Cardiac fibroblast (primary cell): Measurements from ENCODE around the gene PPP1R14C.
"Not testable (repeated sequence)": the region's sequence is repeated elsewhere in the genome, so short reads cannot be mapped to it uniquely, and the experiment has no call there.

Experiments used
- DNase-seq, 2 donors: peaks; one replicate each; pipeline versions ENCODE4 v3.0.0 to v3.0.0-alpha.2; 2010; ENCODE audit warnings: low read depth in 2 of 2
- H3K4me3 ChIP-seq, 2 donors: replicated peaks in 1 of 2; 1 replicate in 1 of 2; 2 replicates in 1 of 2; pipeline ENCODE4 v1.5.1; 2011; ENCODE audit warnings: low read depth in 2 of 2, low read length in 2 of 2, mild to moderate bottlenecking in 2 of 2, moderate library complexity in 1 of 2
- TF ChIP-seq, protein P1 (sequence below): IDR thresholded peaks from one replicate; pipeline ENCODE4 v1.5.1; 2011; ENCODE audit warnings: low read depth, mild to moderate bottlenecking, low read length, inconsistent platforms

Gene PPP1R14C

DNA sequence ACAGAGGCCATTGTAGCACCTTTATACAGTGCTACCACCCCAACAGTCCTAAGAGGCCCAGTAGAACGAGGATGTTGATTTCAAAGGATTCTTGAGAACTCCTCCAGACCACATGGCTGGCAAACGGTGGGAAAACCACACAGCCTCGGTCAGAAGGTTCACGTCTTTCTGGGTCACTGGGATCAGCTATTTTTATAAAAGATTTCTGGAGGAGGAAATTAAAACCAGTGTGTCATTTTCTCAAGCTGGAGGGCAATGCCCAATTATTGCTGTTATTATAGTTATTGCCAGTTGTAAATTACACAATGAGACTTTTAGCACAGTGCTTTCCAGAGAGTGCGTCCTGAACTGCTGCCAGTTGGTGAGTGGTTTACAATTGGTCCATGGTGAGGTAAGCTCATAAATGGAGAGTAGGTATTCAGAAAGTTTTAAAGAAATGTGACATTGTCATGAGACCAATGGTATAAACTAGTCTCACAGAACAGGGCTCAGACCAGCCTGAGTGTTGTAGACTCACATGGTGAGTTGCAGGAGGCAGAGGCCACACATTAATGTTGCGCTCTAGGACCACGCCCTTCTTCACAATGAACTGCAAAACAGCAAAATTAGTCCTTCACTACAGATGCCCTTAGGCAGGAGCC, 8.4 kb upstream of the PPP1R14C start:
- no peak overlapping the region for H3K4me3 ChIP-seq
- TF ChIP-seq, protein P1, sequence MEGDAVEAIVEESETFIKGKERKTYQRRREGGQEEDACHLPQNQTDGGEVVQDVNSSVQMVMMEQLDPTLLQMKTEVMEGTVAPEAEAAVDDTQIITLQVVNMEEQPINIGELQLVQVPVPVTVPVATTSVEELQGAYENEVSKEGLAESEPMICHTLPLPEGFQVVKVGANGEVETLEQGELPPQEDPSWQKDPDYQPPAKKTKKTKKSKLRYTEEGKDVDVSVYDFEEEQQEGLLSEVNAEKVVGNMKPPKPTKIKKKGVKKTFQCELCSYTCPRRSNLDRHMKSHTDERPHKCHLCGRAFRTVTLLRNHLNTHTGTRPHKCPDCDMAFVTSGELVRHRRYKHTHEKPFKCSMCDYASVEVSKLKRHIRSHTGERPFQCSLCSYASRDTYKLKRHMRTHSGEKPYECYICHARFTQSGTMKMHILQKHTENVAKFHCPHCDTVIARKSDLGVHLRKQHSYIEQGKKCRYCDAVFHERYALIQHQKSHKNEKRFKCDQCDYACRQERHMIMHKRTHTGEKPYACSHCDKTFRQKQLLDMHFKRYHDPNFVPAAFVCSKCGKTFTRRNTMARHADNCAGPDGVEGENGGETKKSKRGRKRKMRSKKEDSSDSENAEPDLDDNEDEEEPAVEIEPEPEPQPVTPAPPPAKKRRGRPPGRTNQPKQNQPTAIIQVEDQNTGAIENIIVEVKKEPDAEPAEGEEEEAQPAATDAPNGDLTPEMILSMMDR: no peak
- no peak for DNase-seq

DNA sequence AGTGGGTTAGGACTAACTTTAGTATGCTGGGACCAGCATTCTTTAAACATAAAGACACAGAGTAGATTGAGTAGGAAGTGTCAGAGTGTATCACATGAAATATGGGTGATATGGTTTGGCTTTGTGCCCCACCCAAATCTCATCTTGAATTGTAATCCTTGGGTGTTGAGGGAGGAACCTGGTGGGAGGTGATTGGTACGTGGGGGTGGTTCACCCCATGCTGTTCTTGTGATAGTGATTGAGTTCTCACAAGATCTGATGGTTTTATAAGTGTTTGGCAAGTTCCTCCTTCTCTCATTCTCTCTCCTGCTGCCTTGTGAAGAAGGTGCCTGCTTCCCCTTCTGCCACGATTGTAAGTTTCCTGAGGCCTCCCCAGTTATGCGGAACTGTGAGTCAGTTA, 5.1 kb upstream of the PPP1R14C start:
- not testable (repeated sequence) for H3K4me3 ChIP-seq, DNase-seq

DNA sequence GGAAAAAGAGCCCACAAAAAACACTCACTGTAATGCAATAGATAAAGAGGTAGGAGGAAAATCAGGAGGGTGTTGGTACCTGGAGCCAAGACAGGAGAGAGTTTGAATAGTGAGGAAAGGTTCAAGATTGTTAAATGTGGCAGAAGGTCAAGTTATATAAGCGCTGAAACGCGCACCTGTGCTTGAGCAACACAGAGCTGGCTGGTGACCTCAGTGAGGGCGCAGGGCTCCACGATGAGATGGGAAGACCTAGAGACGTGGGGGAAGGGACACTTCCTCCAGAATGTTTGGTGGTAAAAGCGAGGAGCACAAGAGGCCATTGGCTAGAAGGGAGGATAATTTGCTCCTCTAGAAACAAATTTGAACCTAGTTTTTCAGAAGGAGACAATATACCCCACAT, 4.2 kb upstream of the PPP1R14C start:
- no peak for DNase-seq
- H3K4me3 ChIP-seq: no peak overlapping the region
- TF ChIP-seq, protein P1: no peak

DNA sequence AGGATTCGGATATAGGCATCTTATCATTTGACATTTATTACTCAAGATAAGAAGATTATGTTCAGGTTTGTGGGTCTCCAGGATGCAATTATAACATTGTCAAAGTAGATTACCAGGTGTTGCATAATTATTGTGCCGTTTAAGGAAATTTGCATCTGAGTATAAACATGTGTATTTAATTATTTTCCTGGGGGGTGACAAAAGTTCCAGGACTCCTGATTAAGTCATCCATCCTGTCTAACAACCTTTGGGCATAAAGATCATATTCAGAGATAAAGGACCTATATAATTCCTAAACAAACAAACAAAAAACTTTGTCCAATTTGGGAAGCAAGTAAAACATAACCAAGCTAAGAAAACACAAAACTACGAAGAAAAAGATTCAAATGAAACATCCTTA, 3.3 kb upstream of the PPP1R14C start:
- TF ChIP-seq, protein P1: no peak
- no peak overlapping the region for H3K4me3 ChIP-seq
- DNase-seq: no peak

DNA sequence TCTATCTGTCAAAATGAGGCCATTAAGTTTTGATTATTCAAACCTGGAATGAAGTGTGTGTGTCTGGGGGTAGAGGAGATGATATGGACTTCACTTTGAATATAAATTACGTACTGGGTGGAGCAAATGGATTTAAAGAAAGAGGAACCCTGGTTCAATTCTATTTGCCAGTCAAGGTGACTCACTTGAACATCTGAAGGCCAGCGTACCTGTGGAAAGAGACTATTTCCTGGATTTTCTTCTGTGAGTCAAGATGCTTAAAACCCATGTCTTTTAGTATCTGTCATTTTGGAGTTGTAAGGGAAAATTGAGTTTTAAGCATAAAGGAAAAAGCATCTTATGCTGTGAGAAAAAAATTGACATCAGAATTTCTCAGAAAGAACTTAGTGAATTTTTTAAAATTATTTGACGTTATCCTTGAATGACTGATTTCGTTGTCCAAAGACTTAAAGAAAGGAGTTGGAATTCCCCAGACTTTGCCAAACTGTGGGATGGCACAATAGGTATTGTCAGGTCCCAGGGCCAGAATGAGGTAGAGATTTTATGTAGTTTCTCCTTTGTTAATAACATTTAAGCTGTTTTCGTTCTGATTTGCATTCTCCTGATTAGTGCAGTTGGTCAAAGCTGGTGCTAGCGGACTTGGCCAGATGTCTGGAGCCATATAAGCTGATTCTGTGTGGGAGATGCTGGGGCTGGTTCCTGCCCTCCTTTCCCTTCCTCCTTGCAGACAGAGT, 2.4 kb upstream of the PPP1R14C start:
- H3K4me3 ChIP-seq: no peak overlapping the region
- DNase-seq: no peak
- TF ChIP-seq, protein P1: no peak

DNA sequence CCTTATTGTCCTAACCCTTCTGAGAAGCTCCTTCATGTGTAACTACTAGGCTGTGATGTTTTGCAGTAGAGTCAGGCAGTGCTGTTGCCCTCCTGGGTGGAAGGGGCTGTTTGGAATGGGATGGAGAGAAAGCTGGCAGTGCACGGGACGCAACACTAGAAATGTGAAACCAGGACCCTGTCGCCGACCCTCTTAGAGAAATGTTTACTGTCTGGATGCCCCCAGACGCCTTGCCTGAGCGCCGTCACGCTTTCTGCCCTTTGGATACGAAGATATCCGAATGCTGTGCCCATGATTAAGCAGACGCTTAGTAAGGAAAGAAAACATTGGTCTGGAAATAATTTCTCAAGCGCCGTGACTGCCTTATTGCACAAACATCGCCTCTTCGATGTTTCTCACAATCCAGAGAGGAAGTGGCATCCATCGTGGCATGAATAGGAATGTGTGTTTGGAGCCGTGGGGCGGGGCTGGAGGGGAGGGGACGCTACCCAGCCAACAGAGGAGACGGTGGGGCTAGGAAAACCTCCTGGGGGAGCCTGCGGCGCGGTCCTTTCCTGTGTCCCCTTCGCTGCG, 661 bp upstream of the PPP1R14C start:
- TF ChIP-seq, protein P1: no peak
- H3K4me3 ChIP-seq: peak overlapping the region; percentile 26 to 56
- peak; percentile 43 to 52 for DNase-seq

DNA sequence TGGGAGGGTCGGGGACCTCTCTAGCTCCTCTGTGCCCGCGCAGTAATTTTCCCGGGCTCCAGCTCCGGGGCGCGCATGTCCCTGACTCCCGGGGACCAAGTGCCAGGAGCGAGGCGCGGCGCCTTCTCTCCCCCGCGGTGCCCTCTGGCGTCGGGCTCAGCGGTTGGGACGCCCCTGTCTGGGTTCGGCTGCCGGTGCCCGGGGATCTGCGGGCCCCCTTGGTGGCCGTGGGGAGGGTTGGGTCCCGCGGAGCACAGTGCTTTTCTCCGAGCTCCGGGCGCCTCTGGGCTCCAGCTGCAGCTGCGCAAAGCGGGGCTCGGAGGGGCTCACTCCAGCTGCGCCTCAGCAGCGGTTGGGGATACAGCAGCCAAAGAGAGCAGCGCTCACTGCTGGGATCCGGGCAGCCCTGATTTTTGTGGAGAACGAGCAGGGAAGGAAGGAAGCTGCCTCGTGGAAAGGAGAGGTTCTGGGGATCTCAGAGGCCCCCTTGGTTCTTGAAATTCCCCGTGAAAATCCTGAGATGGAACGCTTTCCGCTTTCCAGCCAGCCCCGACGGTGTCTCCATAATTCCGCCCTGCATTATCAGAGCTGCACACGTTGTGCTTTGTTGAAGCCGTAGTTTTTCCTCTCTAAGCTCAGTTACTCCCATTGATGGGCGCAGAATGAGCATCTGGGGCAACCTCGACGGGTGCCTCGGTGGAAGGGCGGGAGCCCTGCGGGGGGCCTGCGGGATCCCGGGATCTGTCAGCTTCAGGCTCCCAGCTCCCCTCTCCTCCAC, 861 bp downstream of the PPP1R14C start:
- peak overlapping the region in 1 of 2 donors; percentile 37 for H3K4me3 ChIP-seq
- TF ChIP-seq, protein P1: no peak
- no peak for DNase-seq
